HCT116 (cell line): Measurements from ENCODE around the gene NAALADL2. TPM values are rescaled to one million over a fixed set of nuclear protein-coding genes. Genes with fewer than 3 reads are reported as not detected.

Experiments used
- ATAC-seq: fragments of 200-7000 bp; cut with Tn5 transposase; 2 replicates; pipeline ENCODE4 v1.9.1; 2020; ENCODE audit warnings: mild to moderate bottlenecking, moderate library complexity
- BruUV-seq: library from RNA; stranded (reverse); fragments of 400-500 nt; replicated peaks from 2 replicates; lab custom pipeline; 2021; lab: Mats Ljungman, UMichigan
- CTCF ChIA-PET: fragments of 300-600 bp; sonication (Branson Sonifier 250); formaldehyde crosslinking; loops from one replicate; lab custom pipeline; 2021; ENCODE audit warnings: antibody characterized with exemption; lab: Charles Lee
- POLR2A ChIA-PET: fragments of 300-600, 350-600 bp; sonication (Branson Sonifier 250); formaldehyde crosslinking; loops from one replicate; lab custom pipeline; 2021; ENCODE audit warnings: antibody characterized with exemption; lab: Charles Lee
- RAD21 ChIA-PET, 2 experiments: fragments of 300-600 bp; sonication (Branson Sonifier 250); formaldehyde crosslinking; loops; one replicate each; lab custom pipeline; 2023; ENCODE audit warnings: low total read pairs in 2 of 2; ENCODE audit not compliant: uncharacterized antibody in 2 of 2, unreplicated experiment in 2 of 2, low non-redundant PET in 1 of 2; lab: Charles Lee
- DNase-seq: peaks from one replicate; pipeline ENCODE4 v3.0.0-alpha.2; 2010; ENCODE audit warnings: low read depth, low spot score
- H2AFZ ChIP-seq: fragments of 200-600 bp; shearing (Covaris generic), sonication (generic); 2 replicates; pipeline ENCODE4 v1.6.1; 2017; ENCODE audit warnings: low read depth, mixed run types, mixed read lengths, antibody characterized with exemption, low read length; ENCODE audit not compliant: poor library complexity, severe bottlenecking
- H3K27ac ChIP-seq: 2 replicates; pipeline ENCODE4 v1.5.1; 2012; ENCODE audit warnings: low read depth, low read length
- H3K27me3 ChIP-seq: fragments of 200-600 bp; sonication (generic); 2 replicates; pipeline ENCODE4 v1.6.1; 2016; ENCODE audit warnings: mixed run types, low read length, mixed read lengths; ENCODE audit not compliant: insufficient read depth
- H3K36me3 ChIP-seq, 2 experiments: fragments of 200-500 bp in 1 of 2; fragments of 200-600 bp in 1 of 2; sonication (Bioruptor generic) in 1 of 2; sonication (generic) in 1 of 2; 2 replicates each; pipeline versions ENCODE4 v1.5.1 to v1.6.1; 2014 to 2016; ENCODE audit warnings: low read length in 2 of 2, inconsistent platforms in 1 of 2, mixed read lengths in 1 of 2, mixed run types in 1 of 2; ENCODE audit not compliant: insufficient read depth in 2 of 2, control insufficient read depth in 1 of 2
- H3K4me1 ChIP-seq, 2 experiments: fragments of 200-600 bp in 1 of 2; sonication (generic) in 1 of 2; 2 replicates each; pipeline versions ENCODE4 v1.5.1 to v1.6.1; 2012 to 2017; ENCODE audit warnings: low read length in 2 of 2, inconsistent platforms in 1 of 2, mild to moderate bottlenecking in 1 of 2, mixed read lengths in 1 of 2, mixed run types in 1 of 2, moderate library complexity in 1 of 2; ENCODE audit not compliant: insufficient read depth in 2 of 2, control insufficient read depth in 1 of 2
- H3K4me2 ChIP-seq: fragments of 200-600 bp; sonication (generic); 2 replicates; pipeline ENCODE4 v1.6.1; 2017; ENCODE audit warnings: mixed run types, low read length, mixed read lengths
- H3K4me3 ChIP-seq, 2 experiments: fragments of 200-600 bp in 1 of 2; sonication (generic) in 1 of 2; replicated peaks in 1 of 2; 2 replicates each; pipeline ENCODE4 v1.5.1; 2011 to 2016; ENCODE audit warnings: low read length in 2 of 2, control low read depth in 1 of 2, low read depth in 1 of 2, mild to moderate bottlenecking in 1 of 2, mixed read lengths in 1 of 2, mixed run types in 1 of 2
- H3K79me2 ChIP-seq: fragments of 200-600 bp; sonication (generic); 2 replicates; pipeline ENCODE4 v1.6.1; 2017; ENCODE audit warnings: mild to moderate bottlenecking, mixed run types, low read length, moderate library complexity, mixed read lengths; ENCODE audit not compliant: insufficient read depth
- H3K9ac ChIP-seq: fragments of 200-600 bp; sonication (generic); 2 replicates; pipeline ENCODE4 v1.6.1; 2016; ENCODE audit warnings: low read length, mixed read lengths
- H3K9me2 ChIP-seq: fragments of 200-600 bp; sonication (generic), shearing (Covaris generic); 2 replicates; pipeline ENCODE4 v1.6.1; 2017; ENCODE audit warnings: mixed run types, mild to moderate bottlenecking, moderate library complexity; ENCODE audit not compliant: insufficient read depth
- H3K9me3 ChIP-seq, 2 experiments: fragments of 200-500 bp in 1 of 2; fragments of 200-600 bp in 1 of 2; sonication (Bioruptor generic) in 1 of 2; sonication (generic) in 1 of 2; 2 replicates each; pipeline ENCODE4 v1.6.1; 2014 to 2017; ENCODE audit warnings: low read length in 2 of 2, mixed read lengths in 2 of 2, inconsistent platforms in 1 of 2, low read depth in 1 of 2, mild to moderate bottlenecking in 1 of 2, mixed run types in 1 of 2, moderate library complexity in 1 of 2; ENCODE audit not compliant: control insufficient read depth in 1 of 2, insufficient read depth in 1 of 2
- H4K20me1 ChIP-seq: fragments of 200-600 bp; sonication (generic), shearing (Covaris generic); 2 replicates; pipeline ENCODE4 v1.6.1; 2017; ENCODE audit warnings: mixed run types, mild to moderate bottlenecking, moderate library complexity; ENCODE audit not compliant: insufficient read depth
- ATF3 ChIP-seq: IDR thresholded peaks from 2 replicates; pipeline ENCODE4 v1.6.1; 2012
- CEBPB ChIP-seq: IDR thresholded peaks from 2 replicates; pipeline ENCODE4 v1.6.1; 2012; ENCODE audit warnings: low read depth
- CTCF ChIP-seq, 3 experiments: fragments of 200-600 bp in 1 of 3; sonication (generic) in 1 of 3; IDR thresholded peaks in 2 of 3; conservative IDR thresholded peaks in 1 of 3; 2 replicates each; pipeline ENCODE4 v1.5.1; 2012 to 2017; ENCODE audit warnings: low read depth in 2 of 3, low read length in 2 of 3, antibody characterized with exemption in 1 of 3, borderline replicate concordance in 1 of 3, control low read depth in 1 of 3, mild to moderate bottlenecking in 1 of 3, mixed read lengths in 1 of 3, mixed run types in 1 of 3, moderate library complexity in 1 of 3; ENCODE audit not compliant: insufficient read depth in 1 of 3
- EZH2 ChIP-seq: fragments of 200-600 bp; sonication (generic); IDR thresholded peaks from 2 replicates; pipeline ENCODE4 v1.6.1; 2017; ENCODE audit warnings: antibody characterized with exemption, mixed run types
- EZH2phosphoT487 ChIP-seq: fragments of 200-600 bp; IDR thresholded peaks from 2 replicates; pipeline ENCODE4 v1.6.1; 2018; ENCODE audit warnings: antibody characterized with exemption, borderline replicate concordance
- FOSL1 ChIP-seq: IDR thresholded peaks from 2 replicates; pipeline ENCODE4 v1.6.1; 2012; ENCODE audit warnings: low read depth
- JUND ChIP-seq: IDR thresholded peaks from 2 replicates; pipeline ENCODE4 v1.6.1; 2012
- MAX ChIP-seq: IDR thresholded peaks from 2 replicates; pipeline ENCODE4 v1.6.1; 2012
- POLR2A ChIP-seq: IDR thresholded peaks from 2 replicates; pipeline ENCODE4 v1.7.0; 2011; ENCODE audit warnings: borderline replicate concordance; ENCODE audit not compliant: insufficient read depth, insufficient read length; ENCODE audit errors: extremely low read depth
- RAD21 ChIP-seq: IDR thresholded peaks from 2 replicates; pipeline ENCODE4 v1.6.1; 2012; ENCODE audit warnings: low read depth, mild to moderate bottlenecking
- SP1 ChIP-seq: IDR thresholded peaks from 2 replicates; pipeline ENCODE4 v1.6.1; 2012; ENCODE audit warnings: low read depth
- SRF ChIP-seq: IDR thresholded peaks from 2 replicates; pipeline ENCODE4 v1.6.1; 2012; ENCODE audit warnings: low read depth
- YY1 ChIP-seq: IDR thresholded peaks from 2 replicates; pipeline ENCODE4 v1.6.1; 2011; ENCODE audit warnings: low read length, low read depth, moderate library complexity, mild to moderate bottlenecking; ENCODE audit not compliant: insufficient replicate concordance; ENCODE audit errors: extremely low read depth
- ZBTB33 ChIP-seq: IDR thresholded peaks from 2 replicates; pipeline ENCODE4 v1.6.1; 2011; ENCODE audit warnings: mild to moderate bottlenecking, low read length, moderate library complexity; ENCODE audit not compliant: insufficient replicate concordance; ENCODE audit errors: extremely low read depth
- ZFX ChIP-seq: fragments of 450-650 bp; IDR thresholded peaks from 2 replicates; pipeline ENCODE4 v1.6.1; 2017
- ZNF274 ChIP-seq: fragments of 200-500 bp; sonication (Bioruptor generic); IDR thresholded peaks from 2 replicates; pipeline ENCODE4 v1.6.1; 2014; ENCODE audit warnings: mild to moderate bottlenecking, low read depth, low read length, inconsistent platforms
- intact Hi-C: fragments of 100-400 bp; cut with micrococcal nuclease; formaldehyde crosslinking; loops from 2 replicates; pipeline ENCODE4 v1.10.0; 2022
- total RNA-seq: library from RNA; stranded (reverse); gene quantifications from one replicate; pipeline ENCODE4 v1.2.1, GENCODE V29; 2021; ENCODE audit not compliant: unreplicated experiment

NAALADL2 gene
- total RNA-seq, 1 experiment from 2014 or later, result 2.9 TPM

GRCh38 chr3:174955513-174956016 is 96.4 kb downstream of the NAALADL2 start:
- no TSS peak for BruUV-seq
- Histone ChIP-seq H3K9me2 (no peaks in the 10 kb centered on the region), H3K4me3 (no peak overlapping the region), H3K27me3 (no peaks in the 10 kb centered on the region), H3K36me3 (no peaks in the 10 kb centered on the region), H3K4me2 (peak overlapping the region; percentile 46), H3K9me3 (no peaks in the 10 kb centered on the region), H3K9ac (no peak overlapping the region), H3K27ac (no peak overlapping the region), H3K79me2 (no peaks in the 10 kb centered on the region), H3K4me1 (peaks cover 18 to 27% of the 10 kb centered on the region in 2 experiments), H2AFZ (peak overlapping the region; percentile 6), H4K20me1 (no peaks in the 10 kb centered on the region)
- ATAC-seq (peak; percentile 84), DNase-seq (peak; percentile 22)
- RAD21 ChIA-PET, result no interaction called here
- POLR2A ChIA-PET, result no interaction called here
- TF ChIP-seq JUND (peak; percentile 50), FOSL1 (peak; percentile 52), CEBPB (no peak), POLR2A (no peak), EZH2phosphoT487 (no peak), ATF3 (no peak), MAX (no peak), SRF (no peak), YY1 (no peak), ZNF274 (no peak)
- CTCF ChIA-PET, result no interaction called here
- intact Hi-C loops, result no loop called here

- no peak overlapping the region for H3K9ac ChIP-seq
- H3K9me2 ChIP-seq, result no peaks in the 10 kb centered on the region
- intact Hi-C loops, result no loop called here
- no peak overlapping the region for H3K4me3 ChIP-seq
- no peak overlapping the region for H2AFZ ChIP-seq
- no peak for ATAC-seq
- H3K27ac ChIP-seq, result no peak overlapping the region
- H3K4me2 ChIP-seq, result no peak overlapping the region
- no peaks in the 10 kb centered on the region for H3K9me3 ChIP-seq
- no peaks in the 10 kb centered on the region for H4K20me1 ChIP-seq
- no peaks in the 10 kb centered on the region for H3K27me3 ChIP-seq
- POLR2A ChIA-PET, result no interaction called here
- DNase-seq, result no peak
- no TSS peak for BruUV-seq
- no peaks in the 10 kb centered on the region for H3K36me3 ChIP-seq
- CTCF ChIA-PET, result no interaction called here
- H3K79me2 ChIP-seq, result no peaks in the 10 kb centered on the region
- peaks cover 14 to 15% of the 10 kb centered on the region in 2 experiments for H3K4me1 ChIP-seq
- RAD21 ChIA-PET, result no interaction called here
- no peak for TF ChIP-seq JUND
- no peak for TF ChIP-seq FOSL1
- no peak for TF ChIP-seq ZBTB33
- no peak for TF ChIP-seq CEBPB
- no peak for TF ChIP-seq ZFX
- TF ChIP-seq RAD21, result no peak
- TF ChIP-seq CTCF (IDR thresholded peaks at IDR 0.05 in 2 of 3, conservative IDR thresholded peaks at IDR 0.05 in 1 of 3; ENCODE audit: borderline replicate concordance in 1 of 3, insufficient read depth in 1 of 3, low read depth in 2 of 3, low read length in 2 of 3), result no peak
- no peak for TF ChIP-seq MAX
- no peak for TF ChIP-seq EZH2
- no peak for TF ChIP-seq ZNF274
- no peak for TF ChIP-seq SP1
- TF ChIP-seq ATF3, result no peak
These were observed 97.9 kb downstream of the NAALADL2 start for GRCh38 chr3:174957081-174957480.
